HEK293 (cell line): ENCODE measurements around the gene RNF217.

Experiments
- CTCF ChIA-PET: fragments of 350-600 bp; formaldehyde crosslinking; extraction: SDS; loops from one replicate; lab custom pipeline; 2021; ENCODE audit warnings: antibody characterized with exemption; lab: Yijun Ruan, JAX
- POLR2A ChIA-PET: fragments of 300-600 bp; formaldehyde crosslinking; extraction: SDS; loops from one replicate; lab custom pipeline; 2020; ENCODE audit warnings: antibody characterized with exemption, inconsistent platforms; lab: Yijun Ruan, JAX
- H3K27ac ChIP-seq: fragments of 200-500 bp; sonication (Bioruptor generic); 2 replicates; pipeline ENCODE4 v1.5.1; 2014; ENCODE audit warnings: low read depth, low read length, control low read depth, inconsistent platforms; ENCODE audit errors: extremely low read depth
- H3K36me3 ChIP-seq, 2 experiments: fragments of 200-500 bp in 1 of 2; sonication (Bioruptor generic) in 1 of 2; 1 replicate in 1 of 2; 2 replicates in 1 of 2; pipeline ENCODE4 v1.5.1; 2014 to 2017; ENCODE audit warnings: inconsistent platforms in 2 of 2, low read length in 2 of 2; ENCODE audit not compliant: control insufficient read depth in 2 of 2, insufficient read depth in 1 of 2
- H3K4me1 ChIP-seq: fragments of 200-500 bp; sonication (Bioruptor generic); 2 replicates; pipeline ENCODE4 v1.5.1; 2014; ENCODE audit warnings: mild to moderate bottlenecking, low read length, inconsistent platforms; ENCODE audit not compliant: control insufficient read depth, insufficient read depth
- H3K4me3 ChIP-seq: 2 replicates; pipeline ENCODE4 v1.5.1; 2011; ENCODE audit warnings: low read depth, mild to moderate bottlenecking, control low read depth, low read length, moderate library complexity
- H3K9me3 ChIP-seq: fragments of 200-500 bp; sonication (Bioruptor generic); 2 replicates; pipeline ENCODE4 v1.5.1; 2014; ENCODE audit warnings: low read depth, low read length, inconsistent platforms; ENCODE audit not compliant: control insufficient read depth, insufficient read depth
- IKZF3 ChIP-seq: fragments of 450-650 bp; IDR thresholded peaks from 2 replicates; pipeline ENCODE4 v1.5.0; 2018; ENCODE audit warnings: missing biosample characterization, mild to moderate bottlenecking, missing genetic modification characterization, moderate library complexity
- SP3 ChIP-seq: fragments of 450-650 bp; formaldehyde crosslinking; IDR thresholded peaks from 2 replicates; pipeline ENCODE4 v1.5.1; 2016; ENCODE audit warnings: missing biosample characterization, missing genetic modification characterization
- SP7 ChIP-seq: fragments of 450-650 bp; formaldehyde crosslinking; IDR thresholded peaks from 2 replicates; pipeline ENCODE4 v1.5.1; 2016; ENCODE audit warnings: missing biosample characterization, missing genetic modification characterization
- ZBTB17 ChIP-seq: fragments of 450-650 bp; formaldehyde crosslinking; IDR thresholded peaks from 2 replicates; pipeline ENCODE4 v1.5.1; 2016; ENCODE audit warnings: missing biosample characterization, missing genetic modification characterization
- ZFHX2 ChIP-seq: fragments of 450-650 bp; formaldehyde crosslinking; conservative IDR thresholded peaks from 2 replicates; pipeline ENCODE4 v1.5.1; 2016; ENCODE audit warnings: missing biosample characterization, missing genetic modification characterization
- ZNF202 ChIP-seq: fragments of 450-650 bp; formaldehyde crosslinking; IDR thresholded peaks from 2 replicates; pipeline ENCODE4 v1.5.1; 2016; ENCODE audit warnings: missing biosample characterization, missing genetic modification characterization, borderline replicate concordance
- ZNF266 ChIP-seq: fragments of 450-650 bp; formaldehyde crosslinking; IDR thresholded peaks from 2 replicates; pipeline ENCODE4 v1.5.1; 2016; ENCODE audit warnings: missing biosample characterization, missing genetic modification characterization, low read depth
- ZNF292 ChIP-seq: fragments of 450-650 bp; formaldehyde crosslinking; IDR thresholded peaks from 2 replicates; pipeline ENCODE4 v1.5.1; 2016; ENCODE audit warnings: low read depth, missing biosample characterization, missing genetic modification characterization, borderline replicate concordance
- ZNF394 ChIP-seq: fragments of 450-650 bp; formaldehyde crosslinking; IDR thresholded peaks from 2 replicates; pipeline ENCODE4 v1.5.1; 2016; ENCODE audit warnings: missing biosample characterization, missing genetic modification characterization, mild to moderate bottlenecking, moderate library complexity, borderline replicate concordance
- ZNF514 ChIP-seq: fragments of 450-650 bp; formaldehyde crosslinking; IDR thresholded peaks from 2 replicates; pipeline ENCODE4 v1.5.1; 2016; ENCODE audit warnings: missing biosample characterization, missing genetic modification characterization
- ZNF629 ChIP-seq: fragments of 450-650 bp; formaldehyde crosslinking; IDR thresholded peaks from 2 replicates; pipeline ENCODE4 v1.5.1; 2017; ENCODE audit warnings: missing biosample characterization, missing genetic modification characterization
- ZNF664 ChIP-seq: fragments of 450-650 bp; formaldehyde crosslinking; IDR thresholded peaks from 2 replicates; pipeline ENCODE4 v1.5.1; 2016; ENCODE audit warnings: missing biosample characterization, missing genetic modification characterization
- ZNF830 ChIP-seq: fragments of 450-650 bp; IDR thresholded peaks from 2 replicates; pipeline ENCODE4 v1.5.0; 2018; ENCODE audit warnings: missing biosample characterization, missing genetic modification characterization, low read depth, mild to moderate bottlenecking, moderate library complexity
- ZNF843 ChIP-seq: fragments of 450-650 bp; formaldehyde crosslinking; IDR thresholded peaks from 2 replicates; pipeline ENCODE4 v1.5.1; 2016; ENCODE audit warnings: missing biosample characterization, missing genetic modification characterization
- TF ChIP-seq, protein P1 (sequence below): fragments of 450-650 bp; formaldehyde crosslinking; IDR thresholded peaks from 2 replicates; pipeline ENCODE4 v1.5.1; 2017; ENCODE audit warnings: missing biosample characterization, missing genetic modification characterization
- TF ChIP-seq, protein P2 (sequence below): fragments of 450-650 bp; IDR thresholded peaks from 2 replicates; pipeline ENCODE4 v1.5.1; 2018; ENCODE audit warnings: missing biosample characterization, mild to moderate bottlenecking, missing genetic modification characterization
- TF ChIP-seq, protein P3 (sequence below): fragments of 450-650 bp; formaldehyde crosslinking; IDR thresholded peaks from 2 replicates; pipeline ENCODE4 v1.5.1; 2017; ENCODE audit warnings: missing biosample characterization, missing genetic modification characterization

The RNF217 gene

DNA sequence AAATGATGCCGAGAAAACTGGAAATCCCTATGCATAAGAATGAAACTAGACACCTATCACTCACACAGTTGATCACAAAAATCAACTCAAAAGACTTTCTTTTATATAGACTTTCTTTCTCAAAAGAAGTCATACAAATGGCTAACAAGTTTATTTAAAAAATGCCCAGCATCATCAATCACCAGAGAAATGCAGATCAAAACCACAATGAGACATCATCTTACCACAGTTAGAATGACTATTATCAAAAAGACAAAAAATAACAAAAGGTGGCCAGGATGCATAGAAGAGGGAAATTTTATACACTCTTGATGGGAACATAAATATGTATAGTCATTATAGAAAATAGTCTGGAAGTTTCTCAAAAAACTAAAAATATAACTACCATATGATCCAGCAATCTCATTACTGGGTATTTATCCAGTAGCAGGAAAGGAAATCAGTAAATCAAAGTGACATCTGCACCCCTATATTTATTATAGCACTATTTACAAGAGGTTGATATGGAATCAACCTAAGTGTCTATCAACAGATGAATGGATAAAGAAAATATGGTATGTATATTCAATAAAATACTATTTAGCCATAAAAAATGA lies 3.4 kb upstream of the RNF217 start (continued):
- TF ChIP-seq ZNF843 (tag by site-specific recombination) = 0 out of 2 replicates have a peak, but pooled peaks have one; percentile 27
- TF ChIP-seq, protein P1, sequence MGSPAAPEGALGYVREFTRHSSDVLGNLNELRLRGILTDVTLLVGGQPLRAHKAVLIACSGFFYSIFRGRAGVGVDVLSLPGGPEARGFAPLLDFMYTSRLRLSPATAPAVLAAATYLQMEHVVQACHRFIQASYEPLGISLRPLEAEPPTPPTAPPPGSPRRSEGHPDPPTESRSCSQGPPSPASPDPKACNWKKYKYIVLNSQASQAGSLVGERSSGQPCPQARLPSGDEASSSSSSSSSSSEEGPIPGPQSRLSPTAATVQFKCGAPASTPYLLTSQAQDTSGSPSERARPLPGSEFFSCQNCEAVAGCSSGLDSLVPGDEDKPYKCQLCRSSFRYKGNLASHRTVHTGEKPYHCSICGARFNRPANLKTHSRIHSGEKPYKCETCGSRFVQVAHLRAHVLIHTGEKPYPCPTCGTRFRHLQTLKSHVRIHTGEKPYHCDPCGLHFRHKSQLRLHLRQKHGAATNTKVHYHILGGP (tag by site-specific recombination) = 0 out of 2 replicates have a peak, but pooled peaks have one; percentile 21

DNA sequence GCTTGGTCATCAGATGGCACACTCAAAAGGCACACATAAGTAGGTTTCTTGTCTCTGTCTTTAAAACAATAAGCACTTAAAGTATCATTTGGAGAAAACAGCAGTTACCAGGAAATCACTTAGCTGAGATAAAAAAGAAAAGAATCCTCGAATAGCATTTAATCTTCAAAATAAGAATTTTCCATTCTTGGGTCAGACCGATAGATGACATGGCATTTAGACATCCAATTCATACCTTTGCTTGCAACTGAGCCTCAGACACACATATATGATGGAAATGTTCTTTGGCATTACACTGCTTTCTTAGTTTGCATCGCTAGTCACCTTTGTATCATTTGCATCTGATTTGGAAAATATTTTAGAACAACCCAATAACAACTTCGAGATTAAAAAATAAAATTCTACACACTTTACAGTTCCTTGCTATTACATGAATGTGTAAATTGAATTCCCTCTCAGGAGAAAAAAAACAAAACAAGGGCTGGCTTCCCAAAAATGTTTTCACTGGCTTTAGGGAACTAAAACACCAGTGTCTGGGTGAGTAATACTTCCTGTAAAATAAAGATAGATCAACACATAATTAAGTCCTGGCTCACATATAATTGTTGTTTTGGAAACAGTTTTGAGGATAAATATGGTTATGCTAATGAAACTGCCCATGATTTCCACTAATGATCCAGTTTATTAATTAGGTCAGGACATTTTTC lies 1.3 kb upstream of the RNF217 start:
- Histone ChIP-seq H3K9me3 (no peaks in the 10 kb centered on the region), H3K4me1 (peaks cover 6% of the 10 kb centered on the region; the same call in 1 of the 2 replicates), H3K4me3 (peak overlapping the region; percentile 89), H3K27ac (no peak overlapping the region), H3K36me3 (no peaks in the 10 kb centered on the region)
- ChIA-PET POLR2A (interaction anchor here (0.7 to 1.4 kb wide), 6 partner anchors 9 to 138 kb away, joined by 3 to 4 read pairs (median 3); no protein-coding TSS in a partner anchor), CTCF (interaction anchor here (3.7 kb wide), 1 partner anchor 153 kb away, joined by 26 read pairs; no protein-coding TSS in a partner anchor)
- TF ChIP-seq SP7 (tag by site-specific recombination) (peak; percentile 35; the same call in 1 of the 2 replicates), ZNF514 (no peak), ZFHX2 (no peak), ZNF202 (tag by site-specific recombination) (no peak)
- TF ChIP-seq, protein P2, sequence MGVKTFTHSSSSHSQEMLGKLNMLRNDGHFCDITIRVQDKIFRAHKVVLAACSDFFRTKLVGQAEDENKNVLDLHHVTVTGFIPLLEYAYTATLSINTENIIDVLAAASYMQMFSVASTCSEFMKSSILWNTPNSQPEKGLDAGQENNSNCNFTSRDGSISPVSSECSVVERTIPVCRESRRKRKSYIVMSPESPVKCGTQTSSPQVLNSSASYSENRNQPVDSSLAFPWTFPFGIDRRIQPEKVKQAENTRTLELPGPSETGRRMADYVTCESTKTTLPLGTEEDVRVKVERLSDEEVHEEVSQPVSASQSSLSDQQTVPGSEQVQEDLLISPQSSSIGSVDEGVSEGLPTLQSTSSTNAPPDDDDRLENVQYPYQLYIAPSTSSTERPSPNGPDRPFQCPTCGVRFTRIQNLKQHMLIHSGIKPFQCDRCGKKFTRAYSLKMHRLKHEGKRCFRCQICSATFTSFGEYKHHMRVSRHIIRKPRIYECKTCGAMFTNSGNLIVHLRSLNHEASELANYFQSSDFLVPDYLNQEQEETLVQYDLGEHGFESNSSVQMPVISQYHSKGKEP (tag by site-specific recombination) = no peak

DNA sequence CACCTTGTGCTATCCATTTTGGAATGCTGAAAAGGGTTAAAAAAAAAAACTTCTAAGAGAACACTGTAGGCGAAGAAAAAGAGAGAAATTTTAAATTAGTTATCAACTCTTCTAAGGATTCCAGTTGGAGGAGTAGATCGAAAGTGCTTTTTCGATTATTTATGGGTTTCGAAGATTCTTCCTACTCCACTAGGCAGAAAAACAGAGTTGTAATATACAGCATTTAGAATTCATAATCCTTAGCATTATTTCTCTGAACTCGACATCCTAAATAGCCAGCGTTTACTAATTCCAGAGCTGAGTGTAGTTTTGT lies 817 bp upstream of the RNF217 start:
- Histone ChIP-seq H3K27ac (peak overlapping the region; percentile 96), H3K36me3 (no peaks in the 10 kb centered on the region), H3K4me1 (peaks cover 9% of the 10 kb centered on the region; the same call in 1 of the 2 replicates), H3K4me3 (peak overlapping the region; percentile 89), H3K9me3 (no peaks in the 10 kb centered on the region)
- TF ChIP-seq ZNF292 = no peak
- TF ChIP-seq SP3 = no peak
- no peak for TF ChIP-seq ZNF266 (tag by site-specific recombination)
- 0 out of 2 replicates have a peak, but pooled peaks have one; percentile 14 for TF ChIP-seq IKZF3 (tag by site-specific recombination)
- 0 out of 2 replicates have a peak, but pooled peaks have one; percentile 7 for TF ChIP-seq ZNF629 (tag by site-specific recombination)
- TF ChIP-seq ZNF664 (tag by site-specific recombination) = 0 out of 2 replicates have a peak, but pooled peaks have one; percentile 5
- 0 out of 2 replicates have a peak, but pooled peaks have one; percentile 8 for TF ChIP-seq ZNF394
- TF ChIP-seq ZNF830 = no peak
- TF ChIP-seq ZBTB17 (tag by site-specific recombination) = peak; percentile 95
- TF ChIP-seq, protein P3, sequence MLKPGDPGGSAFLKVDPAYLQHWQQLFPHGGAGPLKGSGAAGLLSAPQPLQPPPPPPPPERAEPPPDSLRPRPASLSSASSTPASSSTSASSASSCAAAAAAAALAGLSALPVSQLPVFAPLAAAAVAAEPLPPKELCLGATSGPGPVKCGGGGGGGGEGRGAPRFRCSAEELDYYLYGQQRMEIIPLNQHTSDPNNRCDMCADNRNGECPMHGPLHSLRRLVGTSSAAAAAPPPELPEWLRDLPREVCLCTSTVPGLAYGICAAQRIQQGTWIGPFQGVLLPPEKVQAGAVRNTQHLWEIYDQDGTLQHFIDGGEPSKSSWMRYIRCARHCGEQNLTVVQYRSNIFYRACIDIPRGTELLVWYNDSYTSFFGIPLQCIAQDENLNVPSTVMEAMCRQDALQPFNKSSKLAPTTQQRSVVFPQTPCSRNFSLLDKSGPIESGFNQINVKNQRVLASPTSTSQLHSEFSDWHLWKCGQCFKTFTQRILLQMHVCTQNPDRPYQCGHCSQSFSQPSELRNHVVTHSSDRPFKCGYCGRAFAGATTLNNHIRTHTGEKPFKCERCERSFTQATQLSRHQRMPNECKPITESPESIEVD (tag by site-specific recombination) = peak; percentile 76
- POLR2A ChIA-PET = interaction anchor here (0.7 to 1.4 kb wide), 6 partner anchors 10 to 138 kb away, joined by 3 to 4 read pairs (median 3); no protein-coding TSS in a partner anchor
- CTCF ChIA-PET = interaction anchor here (3.7 kb wide), 1 partner anchor 152 kb away, joined by 26 read pairs; no protein-coding TSS in a partner anchor
